ENCODE data around the gene INF2. TPM values are rescaled to one million over a fixed set of nuclear protein-coding genes. Genes with fewer than 3 reads are reported as not detected.
"Not testable (repeated sequence)": the region's sequence is repeated elsewhere in the genome, so short reads cannot be mapped to it uniquely, and the experiment has no call there.

Gene INF2
- total RNA-seq, 1 donor from 2014 or later = 126 TPM

DNA sequence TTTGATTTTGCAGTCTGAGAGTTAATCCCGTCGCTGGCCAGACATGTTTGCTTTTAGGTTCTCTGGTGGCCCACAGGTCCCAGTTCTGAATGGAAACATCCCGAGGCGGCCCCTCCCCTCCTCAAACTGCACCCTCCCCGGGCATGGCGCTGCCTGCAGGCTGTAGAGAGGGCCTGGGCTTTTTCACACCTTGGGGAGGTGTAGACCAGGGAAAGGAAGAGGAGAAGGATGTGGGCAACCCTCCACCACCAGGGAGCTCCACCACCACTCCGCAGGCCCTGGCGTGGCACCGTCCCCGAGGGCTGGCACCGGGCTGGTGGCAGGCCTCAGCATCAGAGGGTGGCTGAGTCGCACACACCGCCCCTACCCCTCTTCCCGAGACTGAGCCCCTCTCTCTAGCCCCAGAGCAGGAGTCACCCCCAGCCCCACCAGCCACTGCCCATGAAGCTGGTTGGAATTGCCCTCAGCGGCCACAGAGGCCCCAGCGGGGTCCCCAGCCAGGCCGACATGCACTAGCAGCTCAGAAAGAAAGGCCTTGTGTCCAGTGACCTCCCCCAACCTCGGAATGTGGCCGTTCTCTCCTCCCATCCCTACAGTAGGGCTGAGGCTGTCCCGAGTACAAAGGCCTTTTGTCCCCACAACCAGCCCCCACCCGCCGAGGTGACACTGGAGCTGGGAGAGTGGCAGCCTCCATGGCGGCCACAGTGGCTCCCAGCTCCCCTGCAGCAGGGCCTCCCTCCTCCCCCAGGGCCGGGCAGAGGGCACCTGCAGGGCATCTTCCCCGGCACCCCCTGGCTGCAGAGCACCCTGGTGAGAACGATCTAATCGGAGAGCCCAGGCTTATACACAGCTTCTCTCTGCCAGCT lies 23.5 kb upstream of the INF2 start:
- no peaks in the 10 kb centered on the region for H4K20me1 ChIP-seq (ENCODE audit: insufficient read depth, low read length)
- peak overlapping the region; percentile 28 for H3K9ac ChIP-seq (ENCODE audit: low read length)
- DNase-seq (ENCODE audit: low read depth) (no peak), FAIRE-seq (no peak)
- peak overlapping the region; percentile 81 for H2AFZ ChIP-seq (ENCODE audit: low read depth, low read length)
- H3K27ac ChIP-seq (ENCODE audit: low read depth, low read length) = no peak overlapping the region
- Mint-ChIP-seq H3K36me3 (ENCODE audit: low read depth, unreplicated experiment) (peaks cover 2% of the 10 kb centered on the region), H3K4me3 (ENCODE audit: unreplicated experiment) (no peak overlapping the region), H3K27ac (ENCODE audit: unreplicated experiment) (no peak overlapping the region), H3K4me1 (ENCODE audit: low read depth, unreplicated experiment) (peaks cover 3% of the 10 kb centered on the region), H3K27me3 (ENCODE audit: low read depth, unreplicated experiment) (no peaks in the 10 kb centered on the region), H3K9me3 (ENCODE audit: unreplicated experiment) (peaks cover 9% of the 10 kb centered on the region)
- no peaks in the 10 kb centered on the region for H3K9me3 ChIP-seq (ENCODE audit: insufficient read depth, low read depth, low read length)
- H3K4me2 ChIP-seq (ENCODE audit: low read length) = peak overlapping the region; percentile 37
- no peak for TF ChIP-seq EZH2 (IDR thresholded peaks at IDR 0.05; ENCODE audit: insufficient read depth, low read length)
- TF ChIP-seq, protein P1, sequence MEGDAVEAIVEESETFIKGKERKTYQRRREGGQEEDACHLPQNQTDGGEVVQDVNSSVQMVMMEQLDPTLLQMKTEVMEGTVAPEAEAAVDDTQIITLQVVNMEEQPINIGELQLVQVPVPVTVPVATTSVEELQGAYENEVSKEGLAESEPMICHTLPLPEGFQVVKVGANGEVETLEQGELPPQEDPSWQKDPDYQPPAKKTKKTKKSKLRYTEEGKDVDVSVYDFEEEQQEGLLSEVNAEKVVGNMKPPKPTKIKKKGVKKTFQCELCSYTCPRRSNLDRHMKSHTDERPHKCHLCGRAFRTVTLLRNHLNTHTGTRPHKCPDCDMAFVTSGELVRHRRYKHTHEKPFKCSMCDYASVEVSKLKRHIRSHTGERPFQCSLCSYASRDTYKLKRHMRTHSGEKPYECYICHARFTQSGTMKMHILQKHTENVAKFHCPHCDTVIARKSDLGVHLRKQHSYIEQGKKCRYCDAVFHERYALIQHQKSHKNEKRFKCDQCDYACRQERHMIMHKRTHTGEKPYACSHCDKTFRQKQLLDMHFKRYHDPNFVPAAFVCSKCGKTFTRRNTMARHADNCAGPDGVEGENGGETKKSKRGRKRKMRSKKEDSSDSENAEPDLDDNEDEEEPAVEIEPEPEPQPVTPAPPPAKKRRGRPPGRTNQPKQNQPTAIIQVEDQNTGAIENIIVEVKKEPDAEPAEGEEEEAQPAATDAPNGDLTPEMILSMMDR (IDR thresholded peaks at IDR 0.05; ENCODE audit: insufficient read depth, low read depth, low read length) = no peak
- H3K79me2 ChIP-seq (ENCODE audit: insufficient read depth, low read length) = no peaks in the 10 kb centered on the region
- no peak overlapping the region for H3K4me3 ChIP-seq (ENCODE audit: insufficient read depth, low read depth, low read length)
- peaks cover 14% of the 10 kb centered on the region for H3K4me1 ChIP-seq (ENCODE audit: insufficient read depth, low read length)
- H3K36me3 ChIP-seq (ENCODE audit: insufficient read depth, low read length) = no peaks in the 10 kb centered on the region
- peaks cover 3% of the 10 kb centered on the region for H3K27me3 ChIP-seq (ENCODE audit: insufficient read depth, low read length)

DNA sequence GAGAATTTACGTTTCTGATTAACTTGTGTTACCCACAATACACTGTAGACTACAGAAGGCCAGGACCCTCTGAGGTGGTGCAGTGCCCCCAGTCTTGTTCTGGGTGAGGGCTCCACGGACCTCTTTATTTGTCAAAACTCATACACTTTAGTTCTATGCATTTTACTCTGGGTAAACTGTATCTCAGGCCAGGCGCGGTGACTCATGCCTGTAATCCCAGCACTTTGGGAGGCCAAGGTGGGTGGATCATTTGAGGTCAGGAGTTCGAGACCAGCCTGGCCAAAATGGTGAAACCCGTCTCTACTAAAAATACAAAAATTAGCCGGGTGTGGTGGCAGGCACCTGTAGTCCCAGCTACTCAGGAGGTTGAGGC lies 22.9 kb upstream of the INF2 start:
- not testable (repeated sequence) for H3K36me3 Mint-ChIP-seq (ENCODE audit: low read depth, unreplicated experiment); H3K27ac Mint-ChIP-seq (ENCODE audit: unreplicated experiment); H3K27me3 ChIP-seq (ENCODE audit: insufficient read depth, low read length); H3K9ac ChIP-seq (ENCODE audit: low read length); DNase-seq (ENCODE audit: low read depth); H2AFZ ChIP-seq (ENCODE audit: low read depth, low read length); H3K9me3 Mint-ChIP-seq (ENCODE audit: unreplicated experiment); H3K4me3 Mint-ChIP-seq (ENCODE audit: unreplicated experiment); FAIRE-seq; H3K36me3 ChIP-seq (ENCODE audit: insufficient read depth, low read length); H3K4me3 ChIP-seq (ENCODE audit: insufficient read depth, low read depth, low read length); H4K20me1 ChIP-seq (ENCODE audit: insufficient read depth, low read length); H3K27ac ChIP-seq (ENCODE audit: low read depth, low read length); H3K27me3 Mint-ChIP-seq (ENCODE audit: low read depth, unreplicated experiment); H3K79me2 ChIP-seq (ENCODE audit: insufficient read depth, low read length); H3K4me1 Mint-ChIP-seq (ENCODE audit: low read depth, unreplicated experiment); H3K9me3 ChIP-seq (ENCODE audit: insufficient read depth, low read depth, low read length)
- peak overlapping the region; percentile 37 for H3K4me2 ChIP-seq (ENCODE audit: low read length)
- H3K4me1 ChIP-seq (ENCODE audit: insufficient read depth, low read length) = peaks cover 14% of the 10 kb centered on the region

DNA sequence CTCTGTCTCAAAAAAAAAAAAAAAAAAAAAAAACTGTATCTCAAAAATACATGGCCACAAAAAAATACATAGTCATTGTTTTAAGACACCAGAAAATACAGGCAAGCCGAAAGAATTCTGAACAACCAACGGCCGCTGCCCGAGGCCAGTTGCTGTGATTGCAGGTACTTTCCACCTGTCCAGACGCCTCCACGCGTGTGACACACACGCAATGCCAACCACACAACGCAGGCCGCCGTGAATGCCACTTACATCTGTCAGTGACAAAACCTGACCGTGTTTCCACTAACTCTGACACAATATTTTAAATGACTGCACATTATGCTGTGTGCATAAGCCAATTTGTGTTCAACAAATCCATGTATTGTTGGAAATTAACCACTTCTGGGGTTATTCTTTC lies 22.4 kb upstream of the INF2 start:
- Mint-ChIP-seq H3K36me3 (ENCODE audit: low read depth, unreplicated experiment) (no peaks in the 10 kb centered on the region), H3K27ac (ENCODE audit: unreplicated experiment) (no peak overlapping the region), H3K9me3 (ENCODE audit: unreplicated experiment) (peaks cover 5% of the 10 kb centered on the region), H3K27me3 (ENCODE audit: low read depth, unreplicated experiment) (no peaks in the 10 kb centered on the region), H3K4me1 (ENCODE audit: low read depth, unreplicated experiment) (peaks cover 3% of the 10 kb centered on the region), H3K4me3 (ENCODE audit: unreplicated experiment) (no peak overlapping the region)
- Histone ChIP-seq H4K20me1 (ENCODE audit: insufficient read depth, low read length) (no peaks in the 10 kb centered on the region), H3K27me3 (ENCODE audit: insufficient read depth, low read length) (no peaks in the 10 kb centered on the region), H3K27ac (ENCODE audit: low read depth, low read length) (no peak overlapping the region), H3K9ac (ENCODE audit: low read length) (no peak overlapping the region), H2AFZ (ENCODE audit: low read depth, low read length) (no peak overlapping the region), H3K79me2 (ENCODE audit: insufficient read depth, low read length) (no peaks in the 10 kb centered on the region), H3K4me3 (ENCODE audit: insufficient read depth, low read depth, low read length) (no peak overlapping the region), H3K4me1 (ENCODE audit: insufficient read depth, low read length) (peaks cover 14% of the 10 kb centered on the region), H3K4me2 (ENCODE audit: low read length) (no peak overlapping the region), H3K36me3 (ENCODE audit: insufficient read depth, low read length) (no peaks in the 10 kb centered on the region), H3K9me3 (ENCODE audit: insufficient read depth, low read depth, low read length) (no peaks in the 10 kb centered on the region)
- FAIRE-seq (no peak), DNase-seq (ENCODE audit: low read depth) (no peak)
- TF ChIP-seq, protein P1 (IDR thresholded peaks at IDR 0.05; ENCODE audit: insufficient read depth, low read depth, low read length) = no peak
- TF ChIP-seq EZH2 (IDR thresholded peaks at IDR 0.05; ENCODE audit: insufficient read depth, low read length) = no peak
